ENCODE measurements around the gene HNRNPK. TPM values are rescaled to one million over a fixed set of nuclear protein-coding genes. Genes with fewer than 3 reads are reported as not detected.
A peak's percentile ranks its signal among the peaks of the same experiment; 100 is the strongest.

HNRNPK gene
- total and polyA plus RNA-seq, 2 of the 13 experiments (the other 11 are each of a cell fraction or from before 2014, with no cell fraction given) = 321 to 712 TPM

DNA sequence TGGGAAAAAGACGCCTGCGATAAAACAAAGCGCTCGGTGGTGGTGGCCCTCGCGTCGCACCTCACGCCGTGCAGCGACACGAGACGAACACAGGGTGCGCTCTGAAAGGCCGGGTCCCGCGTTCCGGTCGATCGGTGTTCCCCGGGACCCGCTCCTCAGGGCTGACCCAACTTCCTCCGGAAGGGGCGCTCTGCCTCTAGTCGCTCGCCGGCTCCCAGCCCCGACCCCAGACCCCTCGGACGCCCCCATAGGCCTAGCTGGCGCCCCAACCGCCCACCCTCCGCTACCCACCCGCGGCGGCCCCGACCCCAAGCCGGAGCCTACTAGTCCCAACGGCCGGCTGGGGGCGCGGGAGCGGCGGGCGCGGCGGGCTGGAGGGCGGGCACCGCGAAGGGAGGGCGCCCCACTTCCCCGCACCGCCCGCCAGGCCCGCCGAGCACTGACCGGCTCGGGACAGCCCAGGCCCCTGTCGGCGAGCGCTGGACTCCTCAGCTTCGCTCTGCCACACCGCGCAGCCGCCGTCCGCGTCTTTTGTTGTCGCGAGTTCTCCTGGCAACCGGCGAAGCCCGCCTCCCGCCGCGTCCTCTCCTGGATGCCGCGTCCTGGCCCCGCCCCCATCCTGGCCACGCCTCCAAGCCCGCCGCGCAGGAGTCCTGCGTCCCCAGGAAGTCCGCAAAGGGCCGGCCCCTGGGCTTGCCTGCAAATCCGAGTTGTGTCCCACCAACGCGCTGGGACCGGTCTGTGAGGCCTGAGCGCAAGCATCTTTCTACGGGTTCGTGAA, 58.9 kb downstream of the HNRNPK start, which contains the start of gene KIF27 (continued):
- TF ChIP-seq DPF2 (CRISPR knock-in tag; IDR thresholded peaks at IDR 0.05; ENCODE audit: borderline replicate concordance, low read depth) = no peak
- TF ChIP-seq NFRKB (IDR thresholded peaks at IDR 0.05) = no peak
- TF ChIP-seq, protein P1, sequence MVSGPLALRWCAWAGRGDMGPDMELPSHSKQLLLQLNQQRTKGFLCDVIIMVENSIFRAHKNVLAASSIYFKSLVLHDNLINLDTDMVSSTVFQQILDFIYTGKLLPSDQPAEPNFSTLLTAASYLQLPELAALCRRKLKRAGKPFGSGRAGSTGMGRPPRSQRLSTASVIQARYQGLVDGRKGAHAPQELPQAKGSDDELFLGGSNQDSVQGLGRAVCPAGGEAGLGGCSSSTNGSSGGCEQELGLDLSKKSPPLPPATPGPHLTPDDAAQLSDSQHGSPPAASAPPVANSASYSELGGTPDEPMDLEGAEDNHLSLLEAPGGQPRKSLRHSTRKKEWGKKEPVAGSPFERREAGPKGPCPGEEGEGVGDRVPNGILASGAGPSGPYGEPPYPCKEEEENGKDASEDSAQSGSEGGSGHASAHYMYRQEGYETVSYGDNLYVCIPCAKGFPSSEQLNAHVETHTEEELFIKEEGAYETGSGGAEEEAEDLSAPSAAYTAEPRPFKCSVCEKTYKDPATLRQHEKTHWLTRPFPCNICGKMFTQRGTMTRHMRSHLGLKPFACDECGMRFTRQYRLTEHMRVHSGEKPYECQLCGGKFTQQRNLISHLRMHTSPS (CRISPR knock-in tag; IDR thresholded peaks at IDR 0.05; ENCODE audit: low read depth) = no peak; the same call in 1 of the 2 replicates
- no peak for TF ChIP-seq SP1 (IDR thresholded peaks at IDR 0.05)
- peak; percentile 79 for TF ChIP-seq SP1 (CRISPR knock-in tag; IDR thresholded peaks at IDR 0.05)
- TF ChIP-seq, protein P2, sequence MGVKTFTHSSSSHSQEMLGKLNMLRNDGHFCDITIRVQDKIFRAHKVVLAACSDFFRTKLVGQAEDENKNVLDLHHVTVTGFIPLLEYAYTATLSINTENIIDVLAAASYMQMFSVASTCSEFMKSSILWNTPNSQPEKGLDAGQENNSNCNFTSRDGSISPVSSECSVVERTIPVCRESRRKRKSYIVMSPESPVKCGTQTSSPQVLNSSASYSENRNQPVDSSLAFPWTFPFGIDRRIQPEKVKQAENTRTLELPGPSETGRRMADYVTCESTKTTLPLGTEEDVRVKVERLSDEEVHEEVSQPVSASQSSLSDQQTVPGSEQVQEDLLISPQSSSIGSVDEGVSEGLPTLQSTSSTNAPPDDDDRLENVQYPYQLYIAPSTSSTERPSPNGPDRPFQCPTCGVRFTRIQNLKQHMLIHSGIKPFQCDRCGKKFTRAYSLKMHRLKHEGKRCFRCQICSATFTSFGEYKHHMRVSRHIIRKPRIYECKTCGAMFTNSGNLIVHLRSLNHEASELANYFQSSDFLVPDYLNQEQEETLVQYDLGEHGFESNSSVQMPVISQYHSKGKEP (CRISPR knock-in tag; IDR thresholded peaks at IDR 0.05) = no peak
- TF ChIP-seq FOXK2 (IDR thresholded peaks at IDR 0.05) = no peak
- no peak for TF ChIP-seq SMAD9 (CRISPR knock-in tag; IDR thresholded peaks at IDR 0.05)
- TF ChIP-seq MBD4 (IDR thresholded peaks at IDR 0.05; ENCODE audit: borderline replicate concordance, low read length) = no peak
- no peak for TF ChIP-seq SIN3B (IDR thresholded peaks at IDR 0.05; ENCODE audit: low read length)
- no peak for TF ChIP-seq ZNF747 (CRISPR knock-in tag; IDR thresholded peaks at IDR 0.05; ENCODE audit: borderline replicate concordance)
- TF ChIP-seq RFX3 (CRISPR knock-in tag; IDR thresholded peaks at IDR 0.05) = peak; percentile 80
- TF ChIP-seq ATM (IDR thresholded peaks at IDR 0.05; ENCODE audit: borderline replicate concordance) = no peak
- TF ChIP-seq NFYC (CRISPR knock-in tag; IDR thresholded peaks at IDR 0.05) = no peak
- no peak for TF ChIP-seq AGO2 (optimal IDR thresholded peaks at IDR 0.05; ENCODE audit: low read depth, low read length)
- TF ChIP-seq, protein P3, sequence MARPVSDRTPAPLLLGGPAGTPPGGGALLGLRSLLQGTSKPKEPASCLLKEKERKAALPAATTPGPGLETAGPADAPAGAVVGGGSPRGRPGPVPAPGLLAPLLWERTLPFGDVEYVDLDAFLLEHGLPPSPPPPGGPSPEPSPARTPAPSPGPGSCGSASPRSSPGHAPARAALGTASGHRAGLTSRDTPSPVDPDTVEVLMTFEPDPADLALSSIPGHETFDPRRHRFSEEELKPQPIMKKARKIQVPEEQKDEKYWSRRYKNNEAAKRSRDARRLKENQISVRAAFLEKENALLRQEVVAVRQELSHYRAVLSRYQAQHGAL (CRISPR knock-in tag; IDR thresholded peaks at IDR 0.05; ENCODE audit: not compliant biosample characterization) = no peak
- no peak for TF ChIP-seq ZFP36L2 (CRISPR knock-in tag; IDR thresholded peaks at IDR 0.05)
- no peak for TF ChIP-seq MTA1 (CRISPR knock-in tag; IDR thresholded peaks at IDR 0.05; ENCODE audit: borderline replicate concordance)
- no peak for TF ChIP-seq ZNF550 (CRISPR knock-in tag; IDR thresholded peaks at IDR 0.05; ENCODE audit: borderline replicate concordance)
- TF ChIP-seq CENPT (CRISPR knock-in tag; IDR thresholded peaks at IDR 0.05; ENCODE audit: low read depth) = peak; percentile 79; the same call in 1 of the 2 replicates
- TF ChIP-seq, protein P4, sequence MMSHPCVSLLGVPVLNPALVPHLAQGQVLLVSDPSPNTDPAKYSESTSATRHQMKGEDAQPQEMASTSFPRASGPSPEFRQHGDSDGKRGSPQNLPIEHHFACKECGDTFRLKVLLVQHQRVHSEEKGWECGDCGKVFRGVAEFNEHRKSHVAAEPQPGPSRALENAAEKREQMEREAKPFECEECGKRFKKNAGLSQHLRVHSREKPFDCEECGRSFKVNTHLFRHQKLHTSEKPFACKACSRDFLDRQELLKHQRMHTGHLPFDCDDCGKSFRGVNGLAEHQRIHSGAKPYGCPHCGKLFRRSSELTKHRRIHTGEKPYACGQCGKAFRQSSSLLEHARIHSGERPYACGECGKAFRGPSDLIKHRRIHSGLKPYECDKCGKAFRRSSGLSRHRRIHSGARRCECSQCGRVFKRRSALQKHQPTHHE (CRISPR knock-in tag; IDR thresholded peaks at IDR 0.05; ENCODE audit: borderline replicate concordance) = no peak
- TF ChIP-seq, protein P5, sequence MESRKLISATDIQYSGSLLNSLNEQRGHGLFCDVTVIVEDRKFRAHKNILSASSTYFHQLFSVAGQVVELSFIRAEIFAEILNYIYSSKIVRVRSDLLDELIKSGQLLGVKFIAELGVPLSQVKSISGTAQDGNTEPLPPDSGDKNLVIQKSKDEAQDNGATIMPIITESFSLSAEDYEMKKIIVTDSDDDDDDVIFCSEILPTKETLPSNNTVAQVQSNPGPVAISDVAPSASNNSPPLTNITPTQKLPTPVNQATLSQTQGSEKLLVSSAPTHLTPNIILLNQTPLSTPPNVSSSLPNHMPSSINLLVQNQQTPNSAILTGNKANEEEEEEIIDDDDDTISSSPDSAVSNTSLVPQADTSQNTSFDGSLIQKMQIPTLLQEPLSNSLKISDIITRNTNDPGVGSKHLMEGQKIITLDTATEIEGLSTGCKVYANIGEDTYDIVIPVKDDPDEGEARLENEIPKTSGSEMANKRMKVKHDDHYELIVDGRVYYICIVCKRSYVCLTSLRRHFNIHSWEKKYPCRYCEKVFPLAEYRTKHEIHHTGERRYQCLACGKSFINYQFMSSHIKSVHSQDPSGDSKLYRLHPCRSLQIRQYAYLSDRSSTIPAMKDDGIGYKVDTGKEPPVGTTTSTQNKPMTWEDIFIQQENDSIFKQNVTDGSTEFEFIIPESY (CRISPR knock-in tag; IDR thresholded peaks at IDR 0.05) = 0 out of 2 replicates have a peak, but pooled peaks have one; percentile 25
- TF ChIP-seq, protein P6, sequence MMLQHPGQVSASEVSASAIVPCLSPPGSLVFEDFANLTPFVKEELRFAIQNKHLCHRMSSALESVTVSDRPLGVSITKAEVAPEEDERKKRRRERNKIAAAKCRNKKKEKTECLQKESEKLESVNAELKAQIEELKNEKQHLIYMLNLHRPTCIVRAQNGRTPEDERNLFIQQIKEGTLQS (CRISPR knock-in tag; IDR thresholded peaks at IDR 0.05) = no peak
- no peak for TF ChIP-seq MAF1 (CRISPR knock-in tag; IDR thresholded peaks at IDR 0.05; ENCODE audit: borderline replicate concordance)

Data from HepG2 (cell line).